HG03045 (cell line): ENCODE results near the gene COPS7B.

Experiments
- ATAC-seq: cut with Tn5 transposase; IDR thresholded peaks from one replicate; pipeline ENCODE4 v1.9.1; 2021; ENCODE audit warnings: mild to moderate bottlenecking, moderate library complexity; ENCODE audit not compliant: unreplicated experiment

COPS7B gene

DNA sequence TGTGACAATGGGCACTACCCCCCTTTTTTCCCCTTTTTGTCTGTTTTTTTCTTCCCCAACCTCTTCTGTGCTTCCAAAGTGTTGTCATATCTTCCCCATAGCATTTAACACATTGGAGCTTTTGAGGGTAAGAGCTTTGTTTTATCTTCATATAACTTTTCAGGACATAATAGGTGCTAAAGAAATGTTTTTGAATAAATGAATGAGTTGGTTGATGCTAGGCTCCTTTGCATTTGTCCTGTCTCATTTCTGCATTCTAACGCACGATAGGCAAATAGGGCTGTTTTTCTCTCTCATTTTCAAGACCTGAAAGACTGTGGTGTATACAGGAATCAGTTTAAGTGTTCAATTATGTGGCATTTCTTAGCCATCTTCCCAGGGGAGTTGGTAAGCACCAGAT lies 832 bp upstream of the COPS7B start:
- no peak for ATAC-seq

DNA sequence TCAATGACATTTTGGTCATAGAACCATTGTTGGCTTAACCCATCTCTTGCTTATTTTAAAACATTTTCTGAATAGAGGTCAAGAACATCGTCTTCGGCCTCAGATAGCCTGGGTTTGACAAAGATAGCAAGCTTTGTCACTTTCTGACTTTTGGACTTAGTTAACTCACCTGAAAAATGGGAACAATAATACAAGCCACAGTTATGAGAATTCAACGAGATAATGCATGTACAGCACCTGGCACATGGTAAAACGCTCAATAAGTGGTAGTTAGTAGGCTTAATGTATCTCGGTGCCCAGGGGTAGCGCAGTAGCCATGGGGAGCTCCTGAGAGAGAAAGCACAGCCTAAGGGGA lies 446 bp upstream of the COPS7B start:
- no peak for ATAC-seq

DNA sequence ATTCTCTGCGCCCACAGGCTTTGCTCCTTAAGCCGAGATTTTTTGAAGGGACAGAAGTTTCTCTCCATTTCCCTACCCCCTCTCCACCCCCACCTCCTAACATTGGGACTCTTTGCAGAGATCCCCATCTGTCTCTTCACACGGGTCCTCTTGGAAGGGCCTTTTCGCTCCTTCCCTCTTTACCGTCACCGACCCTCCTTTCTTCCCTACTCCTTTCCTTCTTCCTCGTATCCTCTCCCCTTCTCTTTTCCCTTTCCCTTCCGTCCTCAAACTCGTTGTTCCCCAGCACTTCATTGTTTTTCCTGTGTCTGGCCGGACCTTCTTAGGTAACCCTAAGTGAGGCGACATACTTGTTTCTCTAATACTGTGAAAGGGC lies 660 bp downstream of the COPS7B start:
- no peak for ATAC-seq

DNA sequence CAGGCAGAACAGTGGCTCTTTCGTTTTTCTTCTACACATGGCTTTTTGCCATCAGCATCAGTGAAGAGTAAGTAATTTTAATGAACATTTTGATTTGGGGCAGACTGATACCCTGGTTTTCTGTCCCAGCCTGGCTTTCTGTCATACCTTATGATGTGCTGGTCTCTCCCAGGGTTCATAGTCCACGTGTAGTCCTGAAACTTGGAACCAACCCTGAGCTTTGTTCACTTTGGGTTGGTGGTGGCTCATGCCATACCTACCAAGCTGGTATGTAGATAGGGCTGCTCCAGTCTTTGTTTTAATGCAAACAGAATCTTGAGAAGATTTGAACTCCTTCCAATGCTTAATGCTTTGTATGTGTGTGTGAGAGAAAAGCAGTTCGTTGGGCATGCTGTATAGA lies 4.9 kb downstream of the COPS7B start:
- no peak for ATAC-seq

DNA sequence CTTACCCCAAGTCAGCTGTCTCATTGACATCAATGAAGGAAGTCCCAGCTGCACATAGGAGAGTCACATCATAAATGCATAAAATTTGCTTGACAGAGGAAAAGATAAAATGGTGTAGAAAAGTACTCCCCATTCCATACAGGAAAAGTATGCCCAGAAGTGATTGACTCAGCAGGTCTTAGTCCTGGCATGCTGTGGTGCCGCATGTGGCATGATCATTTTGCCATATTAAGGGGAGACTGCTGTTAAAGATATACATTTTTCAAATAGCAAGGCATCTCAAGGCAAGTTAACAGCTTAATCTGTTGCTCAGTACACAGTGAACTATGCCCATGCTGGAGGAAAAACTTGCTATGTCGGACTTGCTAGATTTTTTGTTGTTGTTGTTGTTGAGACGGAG lies 8.1 kb downstream of the COPS7B start:
- ATAC-seq: no peak

DNA sequence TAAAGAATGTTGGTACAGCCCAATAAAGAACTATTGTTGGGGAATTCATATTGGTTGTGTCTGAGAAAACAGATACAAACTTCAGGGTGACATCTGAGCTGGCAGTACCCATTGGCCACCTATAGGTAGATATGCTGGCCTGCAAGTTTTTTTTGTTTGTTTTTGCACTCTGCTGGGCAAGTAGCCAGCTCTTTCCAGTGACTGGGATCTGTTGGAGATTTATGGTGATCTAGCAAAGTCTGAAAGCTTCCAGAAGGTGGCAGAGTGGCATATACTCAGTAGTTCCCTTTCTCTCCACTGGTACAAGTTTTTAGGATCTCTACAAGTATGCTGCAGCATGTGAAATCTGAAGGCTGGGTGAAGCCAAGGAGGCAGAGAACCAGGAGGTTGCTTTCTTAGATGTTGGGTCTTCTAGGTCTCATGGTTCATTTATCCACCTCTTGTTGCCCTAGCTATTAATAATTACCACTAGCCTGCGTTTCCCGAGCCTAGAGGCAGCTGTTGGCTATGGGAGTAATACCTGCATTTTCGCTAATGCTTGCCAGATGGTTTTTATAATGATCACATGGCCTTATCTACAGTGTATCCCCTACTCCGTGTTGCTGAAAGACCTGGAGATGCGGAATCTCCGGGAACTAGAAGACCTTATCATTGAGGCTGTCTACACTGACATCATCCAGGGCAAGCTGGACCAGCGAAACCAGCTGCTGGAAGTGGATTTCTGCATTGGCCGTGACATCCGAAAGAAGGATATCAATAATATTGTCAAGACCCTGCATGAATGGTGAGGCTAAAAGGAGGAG lies 9.5 kb downstream of the COPS7B start:
- no peak for ATAC-seq

DNA sequence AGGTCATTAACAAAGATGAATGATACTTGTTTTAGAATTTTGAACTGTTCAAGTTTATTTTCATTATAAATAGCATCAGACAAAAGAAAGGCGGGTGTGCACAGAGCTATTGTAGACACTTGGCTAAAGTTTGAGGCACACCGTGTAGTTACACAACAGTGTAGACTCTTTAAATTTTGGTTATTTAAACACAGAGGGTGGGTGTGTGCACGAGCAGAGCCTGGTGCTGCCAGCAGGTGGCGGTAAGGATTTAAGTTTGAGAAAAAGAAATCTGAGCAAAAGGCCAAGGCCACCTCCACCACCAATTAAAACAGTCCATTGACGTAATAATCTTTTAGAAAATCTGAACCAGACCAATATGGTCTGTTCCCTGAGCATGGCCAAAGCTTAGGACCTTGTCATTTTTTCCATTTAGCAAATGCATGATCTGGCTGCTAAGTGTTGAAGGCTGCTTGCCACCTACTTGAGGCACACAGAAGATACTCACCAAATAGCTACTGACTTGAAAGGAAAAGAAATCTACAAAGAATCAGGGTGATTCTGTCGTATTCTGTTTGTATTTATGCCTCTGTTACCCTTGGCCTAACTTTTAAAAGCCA lies 14.3 kb downstream of the COPS7B start:
- no peak for ATAC-seq

DNA sequence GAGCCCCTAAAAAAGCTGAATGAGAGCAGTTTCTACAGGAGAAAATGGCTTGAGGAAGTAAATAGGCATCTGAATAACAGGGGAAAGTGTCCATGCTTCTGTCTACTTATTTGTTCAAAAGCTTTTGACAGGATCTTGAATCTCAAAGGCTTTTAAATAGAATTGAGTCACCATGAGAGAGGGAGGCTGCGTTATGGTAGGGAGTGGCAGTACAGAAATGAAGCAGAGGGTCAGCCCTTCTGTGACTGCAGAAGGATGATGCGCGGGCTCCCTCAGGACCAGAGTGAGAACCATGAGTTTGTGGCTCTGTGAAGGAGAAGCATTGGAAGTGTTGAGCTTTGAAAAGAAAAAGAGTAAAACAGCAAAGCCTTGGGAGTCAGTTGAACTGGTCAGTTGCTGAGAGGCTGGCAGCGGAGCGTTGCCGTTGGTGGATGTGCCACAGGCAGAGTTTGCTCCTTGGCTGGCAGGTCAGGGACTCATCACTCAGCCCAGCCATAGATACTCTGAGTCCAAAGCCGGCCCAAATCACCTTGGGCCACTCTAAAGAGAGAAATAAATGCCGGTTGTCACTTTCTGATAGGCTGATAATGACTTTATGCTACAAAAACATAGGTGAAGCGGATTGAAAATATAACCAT lies 17.4 kb downstream of the COPS7B start:
- ATAC-seq: no peak

DNA sequence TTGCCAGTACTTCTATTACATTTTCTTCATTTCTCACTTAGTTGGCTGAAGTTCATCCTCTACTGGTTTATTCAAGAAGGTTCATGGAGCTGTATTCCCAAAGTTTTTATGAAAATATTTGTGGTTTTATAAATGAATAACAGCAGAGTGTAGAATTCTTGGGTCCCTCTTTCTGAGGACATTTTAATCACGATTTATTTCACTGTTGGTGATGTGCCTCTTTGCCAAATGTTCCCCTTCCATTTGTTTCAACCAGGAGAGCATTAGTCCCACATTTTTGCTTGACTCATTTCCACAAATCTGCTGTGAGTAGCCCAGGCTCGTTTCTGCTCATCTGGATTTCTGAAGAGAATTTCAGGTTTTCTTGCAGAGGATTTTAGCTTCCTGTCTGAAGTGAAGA lies 20.8 kb downstream of the COPS7B start:
- ATAC-seq: no peak

DNA sequence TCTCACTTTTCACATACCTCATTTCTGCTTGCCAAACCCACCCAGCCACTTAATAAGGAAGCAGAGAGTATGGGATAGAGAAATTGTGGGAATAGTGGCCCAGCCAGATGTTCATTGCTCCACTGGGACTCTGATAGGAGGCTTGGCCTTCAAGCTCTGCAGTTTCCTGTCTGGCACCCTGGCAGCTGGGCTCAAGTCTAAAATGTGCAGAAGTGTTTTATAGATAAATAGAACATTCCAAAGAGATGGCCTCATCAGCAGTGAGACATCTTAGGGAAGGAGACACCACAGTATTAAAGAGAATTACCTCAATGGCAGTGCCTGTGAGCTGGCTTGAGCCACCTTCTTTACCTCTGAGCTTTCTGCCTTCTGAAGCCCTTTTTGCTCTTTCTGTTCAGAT lies 24.7 kb downstream of the COPS7B start:
- no peak for ATAC-seq

DNA sequence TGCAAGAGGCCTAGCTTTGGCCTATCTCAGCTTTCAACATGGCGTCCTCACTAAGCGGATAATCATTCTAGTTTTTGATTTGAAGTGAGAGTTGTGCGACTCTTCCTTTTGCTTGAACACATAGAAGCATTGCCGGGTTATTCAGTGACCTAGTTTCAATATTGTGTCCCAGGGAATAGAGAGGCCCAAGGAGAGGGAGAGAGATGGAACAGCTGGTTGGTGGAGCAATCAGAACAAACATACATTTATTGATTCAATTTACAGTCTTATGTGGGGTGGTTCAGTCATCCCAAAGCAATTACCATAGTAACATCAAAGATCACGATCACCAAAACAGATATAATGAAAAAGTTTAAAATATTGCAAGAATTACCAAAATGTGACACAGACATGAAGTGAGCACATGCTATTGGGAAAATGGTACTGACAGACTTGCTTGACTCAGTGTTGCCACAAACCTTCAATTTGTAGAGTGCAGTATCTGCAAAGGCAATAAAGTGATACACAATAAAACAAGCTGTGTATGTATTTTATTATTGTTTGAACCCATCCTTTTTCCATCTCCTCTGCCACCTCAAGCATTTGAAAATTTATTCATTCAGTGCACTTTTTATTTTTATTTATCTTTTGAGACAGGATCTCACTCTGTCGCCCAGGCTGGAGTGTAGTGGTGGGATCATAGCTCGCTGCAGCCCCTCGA lies 30.2 kb downstream of the COPS7B start:
- no peak for ATAC-seq

DNA sequence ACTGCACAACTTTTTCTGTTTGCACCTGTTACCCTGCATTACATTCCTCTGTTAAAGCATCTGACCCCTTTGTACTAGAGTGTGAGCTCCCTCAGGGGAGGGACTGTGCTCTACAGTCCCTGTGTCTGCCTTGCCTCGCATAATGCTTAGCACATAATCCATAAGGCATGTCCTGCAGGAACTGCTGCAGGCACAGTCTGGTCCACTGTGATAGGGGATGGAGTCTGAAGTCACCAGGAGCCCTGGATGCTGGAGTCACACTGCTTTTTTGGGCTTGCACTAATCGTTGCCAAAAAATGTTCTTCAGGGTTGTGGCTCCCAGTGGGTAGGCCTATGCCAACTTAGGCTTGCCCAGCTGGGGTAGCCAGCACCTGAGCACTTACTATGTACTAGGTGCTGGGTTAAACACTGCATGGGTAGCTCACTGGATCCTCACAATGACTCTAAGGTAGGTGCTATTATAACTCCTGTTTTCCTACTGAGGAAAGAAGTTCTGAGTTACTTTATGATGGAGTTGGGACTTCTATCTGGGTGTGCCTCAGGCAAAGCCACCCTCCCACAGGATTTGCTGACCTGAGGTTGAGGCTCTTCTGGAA lies 33.3 kb downstream of the COPS7B start:
- no peak for ATAC-seq

DNA sequence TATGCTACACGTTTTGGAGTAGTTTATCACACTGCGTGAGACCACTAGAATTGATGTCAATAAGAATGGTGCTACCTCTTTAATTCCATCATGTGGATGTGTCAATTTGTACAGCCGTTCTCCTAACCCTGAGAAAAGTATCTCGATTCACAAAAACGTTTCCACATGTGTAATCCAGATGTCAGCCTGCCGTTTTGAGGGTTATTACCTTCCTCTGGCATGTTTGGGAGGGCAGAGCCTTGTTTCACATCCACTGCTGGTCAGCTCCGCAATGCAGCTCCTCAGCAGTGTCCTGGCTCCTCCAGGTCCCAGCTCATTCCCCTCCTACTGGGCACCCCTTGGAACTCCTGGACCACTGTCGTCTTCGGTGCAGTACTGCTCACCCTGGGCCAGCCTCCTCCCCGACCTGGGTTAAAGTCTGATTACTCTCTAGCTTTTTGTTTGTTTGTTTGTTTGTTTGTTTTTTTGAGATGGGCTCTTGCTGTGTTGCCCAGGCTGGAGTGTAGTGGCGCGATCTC lies 34.6 kb downstream of the COPS7B start:
- ATAC-seq: no peak

DNA sequence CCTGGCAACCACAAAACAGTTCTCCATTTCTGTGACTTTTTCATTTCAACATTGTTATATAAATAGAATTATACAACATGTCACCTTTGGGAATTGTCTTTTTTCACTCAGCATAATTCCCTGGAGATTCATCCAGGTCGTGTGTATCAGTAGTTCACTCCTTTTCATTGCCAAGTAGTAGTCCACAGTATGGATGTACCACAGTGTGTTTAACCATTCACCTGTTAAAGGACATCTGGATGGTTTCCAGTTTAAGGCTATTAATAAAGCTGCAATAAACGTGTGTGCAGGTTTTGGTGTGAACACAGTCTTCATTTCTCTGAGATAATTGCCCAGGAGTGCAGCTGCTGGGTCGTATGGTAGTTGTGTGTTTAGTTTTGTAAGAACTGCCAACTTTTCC lies 35.7 kb downstream of the COPS7B start:
- ATAC-seq: no peak

DNA sequence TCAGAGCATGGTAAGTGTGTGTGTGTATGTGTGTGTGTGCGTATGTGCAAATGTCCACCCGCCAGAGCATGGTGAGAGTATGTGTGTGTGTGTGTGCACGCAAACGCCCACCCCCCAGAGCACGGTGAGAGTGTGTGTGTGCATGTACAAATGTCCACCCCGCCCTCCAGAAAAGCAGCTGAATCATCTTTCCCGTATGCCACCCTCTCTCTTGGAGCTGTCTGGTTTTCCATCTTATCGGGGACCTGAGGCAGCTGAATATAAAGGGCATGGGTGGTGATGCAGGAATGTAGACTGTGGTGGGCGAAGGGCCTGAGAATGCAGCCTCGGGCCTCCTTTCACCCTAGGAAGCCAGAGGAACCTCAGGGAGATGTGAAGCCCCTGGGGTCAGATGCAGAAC lies 66.9 kb downstream of the COPS7B start:
- ATAC-seq: no peak

DNA sequence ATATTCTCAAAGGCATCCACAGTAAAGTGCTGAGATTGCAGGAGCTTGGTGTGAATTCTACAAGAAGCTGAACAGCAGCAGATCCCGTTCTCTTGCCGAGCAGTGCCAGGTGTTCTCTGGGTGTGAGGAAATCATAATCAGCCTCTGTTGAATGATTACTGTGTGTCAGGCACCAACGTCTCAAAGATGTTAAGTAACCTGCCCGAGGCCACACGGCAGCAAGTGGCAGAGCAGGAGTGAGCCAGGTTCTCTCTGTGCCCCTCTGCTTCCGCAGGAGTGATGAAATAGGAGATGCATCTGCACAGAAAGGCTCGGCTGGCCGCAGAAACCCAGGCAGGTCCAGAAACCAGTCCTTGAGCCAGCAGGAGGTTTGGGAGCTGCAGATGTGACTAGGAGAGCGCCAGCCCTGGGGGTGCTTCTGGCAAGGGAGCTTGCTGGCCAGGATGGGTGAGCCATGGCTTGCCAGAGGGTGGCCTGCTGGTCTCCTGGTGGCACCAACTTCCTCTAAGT lies 68.4 kb downstream of the COPS7B start:
- ATAC-seq: no peak

DNA sequence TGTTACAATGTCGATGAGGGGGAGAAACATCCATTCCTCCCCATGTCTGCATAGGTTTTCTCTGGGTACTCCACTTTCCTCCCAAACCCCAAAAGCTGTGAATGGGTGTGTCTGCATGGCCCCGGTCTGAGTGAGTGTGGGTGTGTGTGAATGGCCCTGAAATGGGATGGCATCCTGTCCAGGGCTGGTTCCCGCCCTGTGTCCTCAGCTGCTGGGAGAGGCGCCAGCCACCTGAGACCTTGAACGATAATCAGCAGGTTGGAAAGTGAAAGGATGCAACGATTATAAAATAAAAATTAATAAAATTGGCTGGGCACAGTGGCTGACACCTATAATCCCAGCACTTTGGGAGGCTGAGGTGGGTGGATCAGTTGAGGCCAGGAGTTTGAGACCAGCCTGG lies 70.7 kb downstream of the COPS7B start:
- ATAC-seq: no peak
